ENCODE data around the gene GPRC5D.

GPRC5D gene

GRCh38 chr12:12979126-12979525 is 27.2 kb upstream of the GPRC5D start:
- no peak for DNase-seq (ENCODE audit: low spot score)

GRCh38 chr12:12977231-12977630 is 25.3 kb upstream of the GPRC5D start:
- DNase-seq (ENCODE audit: low spot score), result no peak

GRCh38 chr12:12976366-12976765 is 24.4 kb upstream of the GPRC5D start:
- no peak for DNase-seq (ENCODE audit: low spot score)

- DNase-seq (ENCODE audit: low spot score), result no peak
Measured at GRCh38 chr12:12975322-12976077, 23.5 kb upstream of the GPRC5D start.

GRCh38 chr12:12974211-12974610 is 22.2 kb upstream of the GPRC5D start:
- no peak for DNase-seq (ENCODE audit: low spot score)

- no peak for DNase-seq (ENCODE audit: low spot score)
Measured at GRCh38 chr12:12973019-12973418, 21.0 kb upstream of the GPRC5D start.

GRCh38 chr12:12965836-12966235 is 13.9 kb upstream of the GPRC5D start:
- DNase-seq (ENCODE audit: low spot score), result no peak

- no peak for DNase-seq (ENCODE audit: low spot score)
Measured at GRCh38 chr12:12964255-12964654, 12.3 kb upstream of the GPRC5D start.

- no peak for DNase-seq (ENCODE audit: low spot score)
Measured at GRCh38 chr12:12960639-12961209, 8.8 kb upstream of the GPRC5D start.

GRCh38 chr12:12958886-12959285 is 6.9 kb upstream of the GPRC5D start:
- no peak for DNase-seq (ENCODE audit: low spot score)

- DNase-seq (ENCODE audit: low spot score), result no peak
Measured at GRCh38 chr12:12954878-12955625, 3.1 kb upstream of the GPRC5D start.

- no peak for DNase-seq (ENCODE audit: low spot score)
Measured at GRCh38 chr12:12954356-12954755, 2.4 kb upstream of the GPRC5D start.

- no peak for DNase-seq (ENCODE audit: low spot score)
Measured at GRCh38 chr12:12951504-12951903, 466 bp downstream of the GPRC5D start.

- DNase-seq (ENCODE audit: low spot score), result no peak
Measured at GRCh38 chr12:12947902-12948301, 4.1 kb downstream of the GPRC5D start.

GRCh38 chr12:12946686-12947355 is 5.1 kb downstream of the GPRC5D start:
- peak; percentile 44 for DNase-seq (ENCODE audit: low spot score)

GRCh38 chr12:12945591-12945990 is 6.4 kb downstream of the GPRC5D start:
- DNase-seq (ENCODE audit: low spot score), result no peak

GRCh38 chr12:12943586-12944260 is 8.2 kb downstream of the GPRC5D start:
- DNase-seq (ENCODE audit: low spot score), result no peak

- no peak for DNase-seq (ENCODE audit: low spot score)
Measured at GRCh38 chr12:12941450-12942350, 10.3 kb downstream of the GPRC5D start.

GRCh38 chr12:12939888-12940287 is 12.1 kb downstream of the GPRC5D start:
- DNase-seq (ENCODE audit: low spot score), result no peak

- DNase-seq (ENCODE audit: low spot score), result no peak
Measured at GRCh38 chr12:12938541-12938940, 13.4 kb downstream of the GPRC5D start.

GRCh38 chr12:12936983-12937491 is 14.9 kb downstream of the GPRC5D start:
- DNase-seq (ENCODE audit: low spot score), result no peak

All from HuH-7.5 (cell line).